Rectal smooth muscle tissue (tissue), 1 donor: Measurements from ENCODE around the gene PRR30.
"Not testable (repeated sequence)": the region's sequence is repeated elsewhere in the genome, so short reads cannot be mapped to it uniquely, and the experiment has no call there.

Source experiments
- H3K27ac ChIP-seq: one replicate; pipeline ENCODE4 v1.7.0; 2013; ENCODE audit warnings: low read depth, low read length, inconsistent platforms
- H3K27me3 ChIP-seq: one replicate; pipeline ENCODE4 v1.7.0; 2013; ENCODE audit warnings: low read length; ENCODE audit not compliant: control insufficient read depth, insufficient read depth
- H3K36me3 ChIP-seq: one replicate; pipeline ENCODE4 v1.7.0; 2013; ENCODE audit warnings: low read length; ENCODE audit not compliant: control insufficient read depth, insufficient read depth
- H3K4me1 ChIP-seq: one replicate; pipeline ENCODE4 v1.7.0; 2013; ENCODE audit warnings: low read length; ENCODE audit not compliant: control insufficient read depth, insufficient read depth
- H3K4me3 ChIP-seq: one replicate; pipeline ENCODE4 v1.7.0; 2013; ENCODE audit warnings: low read length
- H3K9ac ChIP-seq: one replicate; pipeline ENCODE4 v1.7.0; 2013; ENCODE audit warnings: low read length

PRR30 gene

DNA sequence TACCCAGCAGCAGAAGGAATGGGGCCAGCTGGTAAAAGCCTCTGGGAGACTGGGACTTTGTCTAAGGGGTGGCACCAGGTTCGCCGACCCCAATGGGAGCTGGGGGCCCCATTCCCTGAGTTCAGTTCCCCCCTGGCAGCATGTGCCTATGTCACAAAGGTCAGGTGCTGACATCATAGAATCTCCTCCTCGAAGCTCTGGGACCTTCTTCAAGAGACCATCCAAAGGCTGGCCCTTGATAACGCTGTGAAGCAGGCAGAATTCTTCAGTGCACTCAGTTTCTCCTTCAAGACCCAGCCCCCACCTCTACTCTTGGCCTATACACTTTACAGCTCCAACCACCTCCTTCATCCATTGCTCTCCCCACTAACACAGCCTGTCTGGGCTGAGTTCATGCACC, at the start of gene PRR30:
TSS of gene PRR30 (minus strand) at position 101 of the 400 bp plus-strand sequence. CDS start 1,081 bp downstream, outside the sequence.
- H3K9ac ChIP-seq: no peak within 1 kb of the TSS
- H3K4me3 ChIP-seq: no peak within 1 kb of the TSS

DNA sequence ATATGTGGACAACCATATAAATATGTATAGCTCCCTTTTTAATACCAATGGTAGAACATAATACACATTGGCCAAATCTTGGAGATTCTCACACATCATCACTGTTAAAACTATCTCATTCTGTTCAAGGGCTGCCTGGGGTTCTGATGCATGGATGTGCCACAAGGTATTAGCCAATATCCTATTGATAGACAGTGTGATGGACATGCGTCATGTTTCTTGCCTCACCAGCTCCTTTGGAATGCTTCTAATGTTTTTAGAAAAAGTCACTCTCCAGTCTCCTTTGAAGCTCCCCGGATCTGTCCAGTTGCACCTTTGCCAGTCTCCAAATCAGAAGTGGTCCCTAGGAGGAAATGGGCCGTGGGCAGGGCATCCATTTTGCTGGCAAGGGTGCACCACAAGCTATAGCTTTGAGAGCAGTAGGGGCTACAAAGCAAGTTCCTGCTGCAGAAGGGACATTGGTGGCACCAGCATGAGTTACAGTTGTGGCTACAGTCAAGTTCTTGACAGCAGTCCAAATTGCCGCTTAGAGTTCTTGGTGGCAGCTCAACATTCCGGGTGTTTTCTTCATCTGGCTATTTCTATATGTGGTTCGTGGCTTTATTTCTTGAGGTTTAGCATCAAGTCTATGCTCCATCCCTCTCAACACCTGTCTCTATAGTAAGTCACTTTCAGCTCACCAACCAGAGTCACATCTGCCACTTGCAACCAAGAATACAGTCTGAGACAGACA, 47.6 kb upstream of the PRR30 start:
- Histone ChIP-seq H3K36me3 (no peaks in the 10 kb centered on the region), H3K27ac (no peak overlapping the region), H3K4me3 (no peak overlapping the region), H3K4me1 (no peaks in the 10 kb centered on the region), H3K27me3 (no peaks in the 10 kb centered on the region), H3K9ac (no peak overlapping the region)

More for the DNA sequence above, at the start of gene PRR30:
- no peaks in the 10 kb centered on the region for H3K4me1 ChIP-seq
- no peaks in the 10 kb centered on the region for H3K27me3 ChIP-seq
- no peak within 1 kb of the TSS for H3K27ac ChIP-seq
- H3K36me3 ChIP-seq: no peaks in the 10 kb centered on the region

DNA sequence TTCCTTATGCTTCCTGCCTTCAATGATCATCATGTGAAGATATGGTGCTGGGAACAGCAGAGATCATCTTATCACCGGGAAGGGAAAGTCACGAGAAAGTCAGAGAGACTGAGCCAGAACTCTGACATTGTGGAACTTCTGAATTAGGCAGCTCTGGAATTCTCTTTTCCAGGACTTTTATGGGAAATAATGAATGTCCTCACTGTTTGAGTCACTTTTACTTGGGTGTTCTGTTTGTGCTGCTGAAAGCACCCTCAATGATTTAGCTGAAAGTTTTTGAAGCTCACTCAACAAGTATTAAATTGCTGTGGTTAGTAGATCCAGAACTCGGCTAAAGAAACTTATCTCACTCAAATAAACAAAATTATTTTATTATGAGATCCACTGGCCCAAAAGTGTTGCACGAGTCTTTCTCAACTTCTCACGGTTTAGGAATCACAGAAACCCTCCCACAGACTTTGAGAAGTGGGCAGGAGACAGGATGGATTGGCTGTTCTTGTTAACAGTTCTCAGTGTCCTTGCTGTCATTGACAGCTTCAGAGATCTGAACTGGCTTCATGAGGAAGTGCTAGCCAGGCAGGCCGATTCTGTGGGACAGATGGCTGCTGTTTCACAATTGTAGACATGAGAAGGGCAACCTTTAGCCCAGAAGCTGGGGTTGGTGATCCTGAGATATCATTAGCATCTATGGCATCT, 46.3 kb upstream of the PRR30 start:
- H3K9ac ChIP-seq: no peak overlapping the region
- H3K27ac ChIP-seq: peak overlapping the region; percentile 37
- H3K4me1 ChIP-seq: no peaks in the 10 kb centered on the region

DNA sequence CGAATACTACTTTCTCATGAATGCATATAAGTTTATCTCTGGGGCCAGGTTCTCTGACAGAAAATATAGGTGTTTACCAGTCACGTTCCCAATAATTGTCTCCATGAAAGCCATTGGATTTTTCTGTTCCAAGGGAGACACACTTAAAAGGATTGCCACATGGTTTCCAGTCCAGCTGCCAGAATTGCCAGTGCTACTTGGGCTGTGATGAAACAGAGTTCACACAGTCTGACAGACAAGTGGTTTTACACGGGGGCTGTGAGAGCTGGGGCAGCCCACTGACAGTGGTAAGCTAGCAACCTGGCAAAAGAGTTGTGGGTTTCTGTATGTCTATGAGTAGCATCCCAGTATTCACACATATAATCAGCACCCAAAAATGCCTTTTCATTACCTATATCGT, 44.9 kb upstream of the PRR30 start:
- H3K4me3 ChIP-seq: no peak overlapping the region
- no peaks in the 10 kb centered on the region for H3K27me3 ChIP-seq
- no peak overlapping the region for H3K27ac ChIP-seq
- H3K36me3 ChIP-seq: no peaks in the 10 kb centered on the region
- no peaks in the 10 kb centered on the region for H3K4me1 ChIP-seq
- H3K9ac ChIP-seq: no peak overlapping the region

More for the DNA sequence above, 46.3 kb upstream of the PRR30 start:
- no peaks in the 10 kb centered on the region for H3K36me3 ChIP-seq
- H3K4me3 ChIP-seq: no peak overlapping the region
- no peaks in the 10 kb centered on the region for H3K27me3 ChIP-seq

DNA sequence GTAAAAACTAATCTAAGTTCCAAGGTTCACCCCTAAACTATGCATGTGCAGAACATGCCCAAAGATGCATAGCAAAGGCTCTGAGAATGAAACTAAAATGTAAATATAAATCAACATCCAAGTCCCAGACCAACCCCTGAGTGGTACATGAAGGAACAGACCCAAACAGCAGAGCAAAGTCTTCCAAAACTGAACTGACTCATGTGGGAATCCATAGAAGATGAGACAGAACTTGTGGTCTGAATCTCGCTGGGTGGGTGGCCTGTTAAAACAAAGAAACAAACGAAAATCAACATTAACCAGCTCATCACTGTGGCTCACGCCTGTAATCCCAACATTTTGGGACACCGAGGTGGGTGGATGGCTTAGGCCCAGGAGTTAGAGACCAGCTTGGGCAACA, 43.1 kb upstream of the PRR30 start:
- Histone ChIP-seq H3K4me3 (no peak overlapping the region), H3K9ac (no peak overlapping the region), H3K27me3 (no peaks in the 10 kb centered on the region), H3K36me3 (no peaks in the 10 kb centered on the region), H3K27ac (no peak overlapping the region), H3K4me1 (no peaks in the 10 kb centered on the region)

DNA sequence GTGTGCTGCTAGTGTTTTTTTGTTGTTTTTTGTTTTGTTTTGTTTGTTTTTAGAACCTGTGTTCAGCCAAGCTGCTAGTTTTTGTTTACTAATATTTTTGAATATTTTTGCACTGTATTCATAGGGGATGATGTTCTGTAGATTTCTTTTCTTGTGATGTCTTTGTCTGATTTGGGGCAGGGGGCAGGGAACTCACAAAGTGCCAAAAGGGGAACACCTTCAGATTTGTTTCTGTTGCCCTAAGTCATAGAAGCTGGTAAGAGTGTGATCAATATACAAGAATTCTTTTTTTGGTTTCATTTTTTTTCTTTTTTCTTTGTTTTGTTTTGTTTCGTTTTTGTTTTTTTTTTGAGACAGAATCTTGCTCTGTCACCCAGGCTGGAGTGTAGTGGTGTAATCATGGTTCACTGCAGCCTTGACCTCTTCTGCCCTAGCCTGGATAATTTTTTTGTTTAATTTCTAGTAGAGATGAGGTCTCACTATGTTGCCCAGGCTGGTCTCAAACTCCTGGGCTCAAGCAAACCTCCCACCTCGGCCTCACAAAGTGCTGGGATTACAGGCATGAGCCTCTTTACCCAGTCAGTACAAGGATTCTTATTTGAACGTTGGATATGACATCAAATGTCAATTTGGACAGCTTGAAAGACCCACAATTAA, 40.3 kb upstream of the PRR30 start:
- no peak overlapping the region for H3K4me3 ChIP-seq
- no peaks in the 10 kb centered on the region for H3K4me1 ChIP-seq
- H3K27ac ChIP-seq: no peak overlapping the region

DNA sequence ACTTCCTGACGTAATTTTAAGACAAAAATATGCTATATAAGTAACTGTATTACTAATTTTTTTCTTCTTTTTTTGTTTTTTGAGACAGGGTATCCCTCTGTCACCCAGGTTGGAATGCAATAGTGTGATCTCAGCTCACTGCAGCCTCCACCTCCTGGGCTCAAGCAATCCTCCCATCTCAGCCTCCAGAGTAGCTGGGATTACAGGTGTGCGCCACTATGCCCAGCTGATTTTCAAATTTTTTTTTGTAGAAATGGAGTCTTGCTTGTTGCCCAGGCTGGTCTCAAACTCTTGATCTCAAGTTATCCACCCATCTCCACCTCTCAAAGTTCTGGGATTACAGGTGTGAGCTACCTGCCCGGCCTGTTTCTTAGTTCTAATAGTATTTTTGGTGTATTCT, 39.3 kb upstream of the PRR30 start:
- H3K4me1 ChIP-seq: no peaks in the 10 kb centered on the region
- no peak overlapping the region for H3K4me3 ChIP-seq
- H3K27me3 ChIP-seq: peaks cover 3% of the 10 kb centered on the region
- H3K36me3 ChIP-seq: no peaks in the 10 kb centered on the region
- H3K27ac ChIP-seq: no peak overlapping the region
- H3K9ac ChIP-seq: no peak overlapping the region

More for the DNA sequence above, 40.3 kb upstream of the PRR30 start:
- Histone ChIP-seq H3K27me3 (peaks cover 3% of the 10 kb centered on the region), H3K9ac (no peak overlapping the region), H3K36me3 (no peaks in the 10 kb centered on the region)

DNA sequence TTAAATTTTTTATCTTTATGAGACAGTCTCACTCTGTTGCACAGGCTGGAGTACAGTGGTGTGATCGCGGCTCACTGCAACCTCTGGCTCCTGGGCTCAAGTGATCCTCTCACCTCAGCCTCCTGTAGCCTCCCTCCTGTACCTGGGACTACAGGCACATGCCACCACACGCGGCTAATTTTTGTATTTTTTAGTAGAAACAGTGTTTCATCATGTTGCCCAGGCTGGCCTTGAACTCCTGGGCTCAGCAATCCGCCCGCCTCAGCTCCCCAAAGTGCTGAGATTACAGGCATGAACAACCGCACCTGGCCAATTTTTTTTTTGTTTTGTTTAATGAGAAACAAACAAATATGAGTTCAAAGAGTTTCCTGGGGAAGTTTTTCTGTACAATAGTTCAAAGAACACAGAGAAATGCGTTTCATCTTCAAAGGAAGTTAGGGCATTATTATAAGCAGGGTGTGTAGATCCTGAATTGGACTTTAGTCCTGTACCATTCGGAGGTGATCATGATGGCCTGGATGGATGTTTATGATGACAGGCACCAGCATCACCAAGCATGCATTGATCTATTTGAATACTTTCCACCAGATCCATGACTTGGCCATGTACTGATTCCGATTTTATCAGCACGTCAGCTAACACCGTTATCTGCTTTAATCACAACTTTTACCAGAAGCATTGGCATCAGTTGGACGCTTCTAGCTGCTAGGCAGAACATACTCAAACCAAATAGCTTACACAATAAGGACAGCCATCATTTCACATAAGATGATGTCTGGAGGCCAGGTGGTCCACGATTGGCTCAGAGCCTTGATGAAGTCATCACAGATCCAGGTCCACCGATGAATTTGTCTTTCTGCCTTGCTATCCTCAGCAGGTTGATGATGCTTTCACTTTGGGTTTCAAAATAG, 38.5 kb upstream of the PRR30 start:
- no peaks in the 10 kb centered on the region for H3K4me1 ChIP-seq
- H3K36me3 ChIP-seq: no peaks in the 10 kb centered on the region
- H3K27ac ChIP-seq: no peak overlapping the region
- H3K4me3 ChIP-seq: no peak overlapping the region
- H3K27me3 ChIP-seq: peaks cover 3% of the 10 kb centered on the region
- H3K9ac ChIP-seq: no peak overlapping the region

DNA sequence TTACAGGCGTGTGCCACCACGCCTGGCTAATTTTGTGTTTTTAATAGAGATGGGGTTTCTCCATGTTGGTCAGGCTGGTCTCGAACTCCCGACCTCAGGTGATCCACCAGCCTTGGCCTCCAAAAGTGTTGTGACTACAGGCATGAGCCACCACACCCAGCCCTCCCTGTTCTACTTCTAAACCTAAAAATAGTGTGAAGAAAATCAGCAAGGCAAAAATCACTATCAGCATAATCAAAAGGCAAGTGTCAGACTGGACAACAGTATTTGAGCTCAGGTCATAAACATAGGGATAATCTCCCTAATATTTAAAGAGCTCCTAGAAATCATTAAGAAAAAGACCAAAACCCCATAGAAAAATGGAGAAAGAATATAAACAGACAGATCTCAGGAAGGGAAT, 36.6 kb upstream of the PRR30 start:
- not testable (repeated sequence) for H3K27me3 ChIP-seq, H3K9ac ChIP-seq, H3K4me1 ChIP-seq, H3K27ac ChIP-seq, H3K36me3 ChIP-seq, H3K4me3 ChIP-seq

DNA sequence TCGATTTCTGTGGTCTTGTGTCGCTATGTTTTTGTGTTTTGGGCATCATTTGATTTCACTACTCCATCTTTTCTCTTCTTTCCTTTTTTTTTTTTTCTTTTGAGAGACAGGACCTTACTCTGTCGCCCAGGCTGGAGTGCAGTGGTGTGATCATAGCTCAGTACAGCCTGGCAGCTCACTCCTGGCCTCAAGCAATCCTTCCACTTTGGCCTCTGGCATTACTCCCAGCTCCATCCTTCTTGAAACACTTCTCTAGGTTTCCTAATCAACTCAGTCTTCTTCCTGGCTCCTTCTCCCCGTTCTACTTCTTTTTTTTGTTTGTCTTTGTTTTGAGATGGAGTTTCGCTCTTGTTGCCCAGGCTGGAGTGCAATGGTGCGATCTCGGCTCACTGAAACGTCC, 36.1 kb upstream of the PRR30 start:
- no peaks in the 10 kb centered on the region for H3K36me3 ChIP-seq
- no peak overlapping the region for H3K9ac ChIP-seq
- H3K27ac ChIP-seq: no peak overlapping the region
- H3K27me3 ChIP-seq: peaks cover 6% of the 10 kb centered on the region
- H3K4me1 ChIP-seq: no peaks in the 10 kb centered on the region
- H3K4me3 ChIP-seq: no peak overlapping the region

DNA sequence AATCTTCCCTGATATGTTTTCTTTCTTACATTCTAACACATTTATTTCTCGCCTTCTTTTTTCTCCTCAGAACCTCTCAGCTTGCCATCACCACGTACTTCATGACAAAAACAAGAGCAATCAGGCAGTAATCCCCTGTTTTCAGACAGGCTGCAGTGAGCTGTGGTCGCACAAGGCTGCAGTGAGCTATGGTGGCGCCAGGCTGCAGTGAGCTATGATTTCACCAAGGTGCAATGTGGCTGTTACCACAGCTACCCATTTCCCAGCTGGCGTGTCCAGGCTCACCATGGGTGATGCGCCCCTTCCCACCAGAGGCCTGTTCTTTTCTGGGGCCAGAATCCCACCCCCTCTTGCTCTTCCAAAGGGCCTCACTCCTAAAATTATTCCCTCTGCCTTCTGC, 35.4 kb upstream of the PRR30 start:
- H3K27ac ChIP-seq: no peak overlapping the region
- H3K9ac ChIP-seq: no peak overlapping the region
- H3K27me3 ChIP-seq: peaks cover 6% of the 10 kb centered on the region
- no peaks in the 10 kb centered on the region for H3K4me1 ChIP-seq
- H3K36me3 ChIP-seq: no peaks in the 10 kb centered on the region
- H3K4me3 ChIP-seq: no peak overlapping the region

DNA sequence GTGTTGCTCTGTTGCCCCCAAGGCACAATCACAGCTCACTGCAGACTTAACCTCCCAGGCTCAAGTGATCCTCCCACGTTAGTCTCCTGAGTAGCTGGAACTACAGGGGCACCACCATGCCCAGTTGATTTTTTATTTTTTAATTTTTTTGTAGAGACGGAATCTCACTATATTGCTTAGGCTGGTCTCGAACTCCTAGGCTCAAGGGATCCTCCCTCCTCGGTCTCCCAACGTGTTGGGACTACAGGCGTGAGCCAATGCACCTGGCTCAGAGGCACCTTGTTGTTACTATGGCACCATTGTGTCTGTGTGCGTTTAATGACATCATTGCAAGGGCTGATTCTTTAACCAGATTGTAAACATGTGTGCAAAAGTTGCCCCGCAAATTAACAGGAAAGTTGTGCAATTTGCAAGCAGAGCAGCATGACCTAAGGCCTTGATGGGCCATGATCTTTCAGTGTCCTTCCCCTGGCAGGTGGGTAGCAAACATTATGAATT, 32.2 kb upstream of the PRR30 start:
- no peak overlapping the region for H3K9ac ChIP-seq
- no peaks in the 10 kb centered on the region for H3K4me1 ChIP-seq
- H3K27me3 ChIP-seq: peaks cover 6% of the 10 kb centered on the region
- H3K4me3 ChIP-seq: no peak overlapping the region
- no peaks in the 10 kb centered on the region for H3K36me3 ChIP-seq
- no peak overlapping the region for H3K27ac ChIP-seq
